MCF 10A (cell line): Measurements from ENCODE around the gene MMD. TPM values are rescaled to one million over a fixed set of nuclear protein-coding genes. Genes with fewer than 3 reads are reported as not detected.

Source experiments
- BruUV-seq: library from RNA; stranded (reverse); fragments of 400-500 nt; replicated peaks from 2 replicates; lab custom pipeline; 2021; lab: Mats Ljungman, UMichigan
- CTCF ChIA-PET: fragments of 300-600 bp; sonication (Branson Sonifier 250); formaldehyde crosslinking; extraction: SDS; loops from one replicate; lab custom pipeline; 2021; ENCODE audit warnings: antibody characterized with exemption, inconsistent platforms; lab: Yijun Ruan, JAX
- POLR2A ChIA-PET: fragments of 300-600, 350-650 bp; sonication (Branson Sonifier 250); formaldehyde crosslinking; extraction: SDS; loops from one replicate; lab custom pipeline; 2020; ENCODE audit warnings: antibody characterized with exemption, inconsistent platforms; lab: Yijun Ruan, JAX
- DNase-seq: peaks from one replicate; pipeline ENCODE4 v3.0.0-alpha.2; 2018; ENCODE audit not compliant: unreplicated experiment
- H3K27ac Mint-ChIP-seq: one replicate; pipeline ENCODE4 v1.8.0; 2022; ENCODE audit warnings: mild to moderate bottlenecking, low read depth, mixed read lengths; ENCODE audit not compliant: unreplicated experiment
- H3K27me3 Mint-ChIP-seq: one replicate; pipeline ENCODE4 v1.8.0; 2022; ENCODE audit warnings: mixed read lengths; ENCODE audit not compliant: insufficient read depth, unreplicated experiment
- H3K36me3 Mint-ChIP-seq: one replicate; pipeline ENCODE4 v1.8.0; 2022; ENCODE audit warnings: mild to moderate bottlenecking, moderate library complexity, mixed read lengths; ENCODE audit not compliant: insufficient read depth, unreplicated experiment
- H3K4me1 Mint-ChIP-seq: one replicate; pipeline ENCODE4 v1.8.0; 2022; ENCODE audit warnings: mixed read lengths; ENCODE audit not compliant: insufficient read depth, unreplicated experiment
- H3K4me3 Mint-ChIP-seq: one replicate; pipeline ENCODE4 v1.8.0; 2022; ENCODE audit warnings: mild to moderate bottlenecking, moderate library complexity, mixed read lengths; ENCODE audit not compliant: unreplicated experiment
- H3K9me3 Mint-ChIP-seq: one replicate; pipeline ENCODE4 v1.8.0; 2022; ENCODE audit warnings: mixed read lengths; ENCODE audit not compliant: unreplicated experiment
- CTCF ChIP-seq: fragments of 200-600 bp; IDR thresholded peaks from one replicate; pipeline ENCODE4 v1.8.0; 2022; ENCODE audit warnings: antibody characterized with exemption, mild to moderate bottlenecking; ENCODE audit not compliant: unreplicated experiment
- intact Hi-C: fragments of 100-400 bp; cut with micrococcal nuclease; formaldehyde crosslinking; loops from 2 replicates; pipeline ENCODE4 v1.14.1; 2022
- total RNA-seq: library from RNA; stranded (reverse); gene quantifications from 2 replicates; pipeline ENCODE4 v1.2.3, GENCODE V29; 2022

The MMD gene
- total RNA-seq, 1 experiment from 2014 or later = 5.9 TPM

- POLR2A ChIA-PET = no interaction called here
- CTCF ChIA-PET = interaction anchor here (0.5 kb wide), 1 partner anchor 282 kb away, joined by 3 read pairs; no protein-coding TSS in a partner anchor
- DNase-seq = no peak
- no peak for TF ChIP-seq CTCF
- Mint-ChIP-seq H3K27me3 (no peaks in the 10 kb centered on the region), H3K36me3 (peaks cover 7% of the 10 kb centered on the region), H3K9me3 (no peaks in the 10 kb centered on the region), H3K27ac (no peak overlapping the region), H3K4me3 (no peak overlapping the region), H3K4me1 (peaks cover 5% of the 10 kb centered on the region)
- BruUV-seq = no TSS peak
- intact Hi-C loops = no loop called here
These were observed 32.8 kb downstream of the MMD start for GRCh38 chr17:55388842-55389241.

GRCh38 chr17:55386796-55387332 lies 34.8 kb downstream of the MMD start:
- Mint-ChIP-seq H3K4me1 (peaks cover 5% of the 10 kb centered on the region), H3K9me3 (no peaks in the 10 kb centered on the region), H3K4me3 (no peak overlapping the region), H3K36me3 (no peaks in the 10 kb centered on the region), H3K27me3 (no peaks in the 10 kb centered on the region), H3K27ac (no peak overlapping the region)
- intact Hi-C loops = no loop called here
- ChIA-PET POLR2A (interaction anchor here (0.6 to 0.7 kb wide), 2 partner anchors 13 to 34 kb away, joined by 3 to 4 read pairs; no protein-coding TSS in a partner anchor), CTCF (interaction anchor here (0.6 to 1.2 kb wide), 7 partner anchors 11 to 1688 kb away, joined by 3 to 6 read pairs (median 3); no protein-coding TSS in a partner anchor)
- no TSS peak for BruUV-seq
- no peak for TF ChIP-seq CTCF
- no peak for DNase-seq

DNA sequence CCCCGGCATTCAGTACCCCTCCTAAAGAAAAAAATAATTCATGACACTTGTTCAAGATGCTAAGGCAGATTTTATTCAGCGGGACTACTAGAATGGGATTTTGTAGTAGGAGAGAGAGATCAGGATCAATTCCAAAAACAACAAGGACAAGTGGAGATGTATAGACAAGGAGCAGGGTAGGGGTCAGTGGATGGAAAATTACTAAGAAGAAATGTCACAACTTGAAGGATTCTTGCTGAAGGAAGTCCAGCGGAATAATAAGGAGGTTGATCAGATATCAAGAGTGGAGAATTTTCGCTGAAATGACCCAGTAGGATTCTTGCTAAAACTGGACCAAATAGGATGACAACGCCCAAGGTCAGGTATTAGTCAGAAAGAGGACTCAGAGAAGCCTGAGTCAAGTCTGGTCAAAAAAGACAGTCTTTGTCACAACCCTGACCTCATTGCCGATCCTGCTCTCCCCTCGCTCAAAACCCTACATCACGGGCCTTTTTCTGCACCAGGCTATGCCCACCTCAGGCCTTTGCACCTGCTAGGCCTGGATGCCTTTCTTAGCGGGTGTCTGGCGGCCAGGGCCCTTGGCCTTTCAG lies 36.9 kb downstream of the MMD start:
- no peak overlapping the region for H3K27ac Mint-ChIP-seq
- no peak overlapping the region for H3K4me3 Mint-ChIP-seq
- POLR2A ChIA-PET = no interaction called here
- H3K36me3 Mint-ChIP-seq = no peaks in the 10 kb centered on the region
- no TSS peak for BruUV-seq
- DNase-seq = no peak
- CTCF ChIA-PET = interaction anchor here (0.8 kb wide), 1 partner anchor 130 kb away, joined by 3 read pairs; no protein-coding TSS in a partner anchor
- no peaks in the 10 kb centered on the region for H3K27me3 Mint-ChIP-seq
- H3K9me3 Mint-ChIP-seq = no peaks in the 10 kb centered on the region
- intact Hi-C loops = no loop called here
- TF ChIP-seq CTCF = no peak
- peaks cover 5% of the 10 kb centered on the region for H3K4me1 Mint-ChIP-seq

GRCh38 chr17:55383771-55384642 lies 37.6 kb downstream of the MMD start:
- TF ChIP-seq CTCF = no peak
- Mint-ChIP-seq H3K27me3 (no peaks in the 10 kb centered on the region), H3K27ac (no peak overlapping the region), H3K4me1 (peaks cover 5% of the 10 kb centered on the region), H3K9me3 (no peaks in the 10 kb centered on the region), H3K4me3 (no peak overlapping the region), H3K36me3 (no peaks in the 10 kb centered on the region)
- CTCF ChIA-PET = interaction anchor here (0.5 to 0.8 kb wide), 3 partner anchors 14 to 1578 kb away, joined by 3 to 4 read pairs (median 4); no protein-coding TSS in a partner anchor
- BruUV-seq = no TSS peak
- no peak for DNase-seq
- intact Hi-C loops = no loop called here
- POLR2A ChIA-PET = no interaction called here
